ENCODE results near the gene SLC12A5. TPM values are rescaled to one million over a fixed set of nuclear protein-coding genes. Genes with fewer than 3 reads are reported as not detected.

The SLC12A5 gene
- total and polyA plus RNA-seq, 3 donors from 2014 or later: 5.5 to 15.5 (median 9.2) TPM

GRCh38 chr20:46043556-46043955 is 14.5 kb downstream of the SLC12A5 start:
- H3K4me3 ChIP-seq: no peak overlapping the region
- DNase-seq: no peak
- H3K4me1 ChIP-seq: no peaks in the 10 kb centered on the region
- TF ChIP-seq POLR2A (IDR thresholded peaks at IDR 0.05) (no peak), CTCF (IDR thresholded peaks at IDR 0.05) (no peak)
- no peaks in the 10 kb centered on the region for H3K9me3 ChIP-seq
- H3K27me3 ChIP-seq: no peaks in the 10 kb centered on the region
- intact Hi-C loops (cut with DNase I; ENCODE audit: low total_unique reads): no loop called here
- no peaks in the 10 kb centered on the region for H3K36me3 ChIP-seq (ENCODE audit: low read depth, missing control alignments)
- 46 to 59% methylated on average over 4 to 7 of the region's 7 CpGs for WGBS, 2 donors
- no peak overlapping the region for H3K27ac ChIP-seq

DNA sequence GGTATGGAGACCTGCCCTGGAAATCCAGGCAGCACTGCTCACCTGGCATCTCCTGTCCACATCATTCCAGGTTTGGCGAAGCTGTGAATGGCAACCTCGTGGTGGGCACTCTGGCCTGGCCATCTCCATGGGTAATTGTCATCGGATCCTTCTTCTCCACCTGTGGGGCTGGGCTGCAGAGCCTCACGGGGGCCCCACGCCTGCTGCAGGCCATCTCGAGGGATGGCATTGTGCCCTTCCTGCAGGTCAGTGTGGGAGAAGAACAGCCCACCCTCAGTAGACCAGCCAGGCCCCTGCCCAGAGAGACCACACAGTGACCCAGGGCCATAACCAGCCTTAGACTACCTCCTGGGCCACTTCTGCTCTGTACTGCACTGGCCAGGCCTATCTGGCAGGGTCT is 15.9 kb downstream of the SLC12A5 start:
- H3K4me3 ChIP-seq: no peak overlapping the region
- no peaks in the 10 kb centered on the region for H3K4me1 ChIP-seq
- H3K9me3 ChIP-seq: no peaks in the 10 kb centered on the region
- no peak for DNase-seq
- no peaks in the 10 kb centered on the region for H3K36me3 ChIP-seq (ENCODE audit: low read depth, missing control alignments)
- intact Hi-C loops (cut with DNase I; ENCODE audit: low total_unique reads): no loop called here
- H3K27ac ChIP-seq: no peak overlapping the region
- no peaks in the 10 kb centered on the region for H3K27me3 ChIP-seq
- WGBS, 2 donors: 85 to 100% methylated on average over 1 to 6 of the region's 6 CpGs
- TF ChIP-seq POLR2A (IDR thresholded peaks at IDR 0.05) (no peak), CTCF (IDR thresholded peaks at IDR 0.05) (no peak)

DNA sequence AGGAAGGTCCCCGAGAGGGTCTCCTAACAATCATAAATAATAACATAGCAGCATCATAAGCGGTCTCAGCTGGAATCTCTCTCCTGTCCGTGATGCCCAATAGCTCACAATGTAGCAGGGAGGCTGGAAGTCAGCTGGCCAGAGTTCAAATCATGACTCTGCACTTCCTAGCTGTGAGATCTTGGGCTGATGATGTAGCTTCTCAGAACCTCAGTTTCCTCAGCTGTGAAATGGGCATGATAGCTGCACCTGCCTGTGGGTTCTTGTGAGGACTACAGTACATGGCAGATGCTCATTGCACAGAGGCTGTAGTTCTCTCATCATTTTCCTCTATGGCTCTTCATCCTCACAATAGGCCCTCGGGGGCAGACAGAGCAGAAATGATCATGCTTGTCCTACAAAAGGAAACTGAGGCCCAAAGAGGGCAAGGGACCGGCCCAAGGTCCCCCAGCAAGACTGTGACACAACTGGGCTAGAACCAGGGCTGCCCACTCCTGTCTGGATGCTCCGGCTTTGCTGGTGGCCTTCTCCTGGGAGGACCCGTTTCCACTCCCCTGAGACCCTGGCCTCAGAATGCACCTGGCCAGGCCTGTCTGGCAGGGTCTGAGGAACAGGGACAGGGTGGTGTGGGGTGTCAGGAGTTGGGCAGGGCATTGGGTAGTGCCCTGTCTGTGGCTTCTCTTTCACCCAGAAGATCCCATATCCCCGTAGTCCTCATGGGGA is 17.7 kb downstream of the SLC12A5 start:
- Histone ChIP-seq H3K4me3 (no peak overlapping the region), H3K27me3 (no peaks in the 10 kb centered on the region), H3K27ac (no peak overlapping the region), H3K4me1 (no peaks in the 10 kb centered on the region), H3K9me3 (no peaks in the 10 kb centered on the region), H3K36me3 (ENCODE audit: low read depth, missing control alignments) (no peaks in the 10 kb centered on the region)
- TF ChIP-seq CTCF (IDR thresholded peaks at IDR 0.05) (no peak), POLR2A (IDR thresholded peaks at IDR 0.05) (no peak)
- 82 to 92% methylated on average over 6 to 8 of the region's 8 CpGs for WGBS, 2 donors
- intact Hi-C loops (cut with DNase I; ENCODE audit: low total_unique reads): no loop called here
- no peak for DNase-seq

- no peak for TF ChIP-seq POLR2A (IDR thresholded peaks at IDR 0.05)
- no peak for DNase-seq
- Histone ChIP-seq H3K27me3 (no peaks in the 10 kb centered on the region), H3K36me3 (ENCODE audit: low read depth, missing control alignments) (no peaks in the 10 kb centered on the region), H3K4me3 (no peak overlapping the region), H3K4me1 (no peaks in the 10 kb centered on the region), H3K27ac (no peak overlapping the region), H3K9me3 (no peaks in the 10 kb centered on the region)
- intact Hi-C loops (cut with DNase I; ENCODE audit: low total_unique reads): no loop called here
- WGBS, 2 donors: 74 to 76% methylated on average over 8 of the region's 8 CpGs
Observed at GRCh38 chr20:46047821-46048220, 18.8 kb downstream of the SLC12A5 start.

DNA sequence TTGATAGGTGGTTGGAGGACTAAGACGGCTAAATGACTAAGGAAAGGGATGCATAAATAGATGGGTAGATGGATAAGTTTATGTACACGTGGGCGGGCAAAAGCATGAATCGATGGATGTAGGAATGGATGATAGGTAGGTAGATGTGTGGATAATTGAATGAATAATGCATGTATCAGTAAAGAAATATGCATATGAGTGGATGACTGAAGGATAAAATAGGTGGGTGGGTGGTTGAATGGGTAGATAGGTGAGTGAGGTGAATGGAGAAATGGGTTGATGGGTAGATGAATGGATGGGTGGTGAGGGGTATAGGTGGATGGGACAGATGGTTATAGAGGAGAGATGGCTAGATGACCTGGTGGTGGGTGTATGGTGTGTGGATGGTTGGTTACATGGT is 20.2 kb downstream of the SLC12A5 start:
- Histone ChIP-seq H3K27me3 (no peaks in the 10 kb centered on the region), H3K4me3 (no peak overlapping the region), H3K36me3 (ENCODE audit: low read depth, missing control alignments) (no peaks in the 10 kb centered on the region), H3K9me3 (no peaks in the 10 kb centered on the region), H3K27ac (no peak overlapping the region), H3K4me1 (no peaks in the 10 kb centered on the region)
- intact Hi-C loops (cut with DNase I; ENCODE audit: low total_unique reads): no loop called here
- TF ChIP-seq POLR2A (IDR thresholded peaks at IDR 0.05) (no peak), CTCF (IDR thresholded peaks at IDR 0.05) (no peak)
- WGBS, 2 donors: 91 to 94% methylated on average over 4 of the region's 4 CpGs
- no peak for DNase-seq
